Retinal pigment epithelial cell (primary cell): ENCODE measurements around the gene NFAT5.
A peak's percentile ranks its signal among the peaks of the same experiment; 100 is the strongest.
"Not testable (repeated sequence)": the region's sequence is repeated elsewhere in the genome, so short reads cannot be mapped to it uniquely, and the experiment has no call there.

ENCODE experiments used
- DNase-seq: peaks from one replicate; pipeline ENCODE4 v3.0.0-alpha.2; 2010; ENCODE audit warnings: low read depth
- H3K4me3 ChIP-seq: 2 replicates; pipeline ENCODE4 v1.5.1; 2011; ENCODE audit warnings: mild to moderate bottlenecking, low read length, control low read depth, moderate library complexity
- CTCF ChIP-seq: conservative IDR thresholded peaks from 2 replicates; pipeline ENCODE4 v1.5.1; 2011; ENCODE audit warnings: low read depth, low read length, control low read depth, inconsistent platforms

Gene NFAT5

GRCh38 chr16:69565671-69566239, at the start of gene NFAT5:
Gene NFAT5, plus strand, starts transcription at chr16:69565966. Its CDS starts 336 bp downstream, at chr16:69566302.
- no peak for DNase-seq
- peak within 1 kb of the TSS; percentile 93 for H3K4me3 ChIP-seq
- TF ChIP-seq CTCF, result no peak

- not testable (repeated sequence) for DNase-seq, H3K4me3 ChIP-seq
These were observed 47.9 kb upstream of the NFAT5 start for GRCh38 chr16:69517914-69518313.

- no peak for TF ChIP-seq CTCF
These were observed 45.4 kb upstream of the NFAT5 start for GRCh38 chr16:69520413-69520799.

GRCh38 chr16:69520800-69521602, 44.8 kb upstream of the NFAT5 start:
- no peak for DNase-seq
- TF ChIP-seq CTCF, result no peak

More at GRCh38 chr16:69520413-69520799, 45.4 kb upstream of the NFAT5 start:
- no peak overlapping the region for H3K4me3 ChIP-seq
- DNase-seq, result no peak

GRCh38 chr16:69522041-69522578, 43.7 kb upstream of the NFAT5 start:
- no peak for TF ChIP-seq CTCF
- H3K4me3 ChIP-seq, result no peak overlapping the region
- no peak for DNase-seq

More at GRCh38 chr16:69520800-69521602, 44.8 kb upstream of the NFAT5 start:
- H3K4me3 ChIP-seq, result no peak overlapping the region

GRCh38 chr16:69522732-69523404, 42.9 kb upstream of the NFAT5 start:
- DNase-seq, result no peak
- no peak for TF ChIP-seq CTCF
- no peak overlapping the region for H3K4me3 ChIP-seq

GRCh38 chr16:69523566-69524305, 42.0 kb upstream of the NFAT5 start:
- no peak overlapping the region for H3K4me3 ChIP-seq
- no peak for DNase-seq
- no peak for TF ChIP-seq CTCF
